Heart left ventricle (tissue), 16 donors: ENCODE measurements around the gene PARD6G. TPM values are rescaled to one million over a fixed set of nuclear protein-coding genes. Genes with fewer than 3 reads are reported as not detected.

Source experiments
- ATAC-seq, 4 donors: fragments of 200-7000 bp; cut with Tn5 transposase; one replicate each; pipeline ENCODE4 v1.9.1; 2020 to 2022; ENCODE audit warnings: moderate library complexity in 4 of 4, mild to moderate bottlenecking in 3 of 4, moderate number of reproducible peaks in 1 of 4
- DNase-seq, 5 donors: peaks; one replicate each; pipeline ENCODE4 v3.0.0-alpha.2; 2020
- H3K27ac ChIP-seq, 12 donors: fragments of 200-600 bp; sonication (generic) in 4 of 12; one replicate each; pipeline versions ENCODE4 v1.5.0 to v1.8.0; 2016 to 2022; ENCODE audit warnings: mild to moderate bottlenecking in 2 of 12
- H3K27me3 ChIP-seq, 9 donors: fragments of 200-600 bp; sonication (generic) in 2 of 9; one replicate each; pipeline versions ENCODE4 v1.5.1 to v1.8.0; 2016 to 2022; ENCODE audit warnings: mild to moderate bottlenecking in 3 of 9
- H3K36me3 ChIP-seq, 9 donors: fragments of 200-600 bp; sonication (generic) in 2 of 9; one replicate each; pipeline versions ENCODE4 v1.5.0 to v1.8.0; 2018 to 2022; ENCODE audit warnings: mild to moderate bottlenecking in 2 of 9
- H3K4me1 ChIP-seq, 12 donors: fragments of 200-600 bp; sonication (generic) in 4 of 12; one replicate each; pipeline versions ENCODE4 v1.5.0 to v1.8.0; 2016 to 2022; ENCODE audit warnings: mild to moderate bottlenecking in 3 of 12
- H3K4me3 ChIP-seq, 12 donors: fragments of 200-600 bp; sonication (generic) in 4 of 12; one replicate each; pipeline versions ENCODE4 v1.5.0 to v1.8.0; 2017 to 2022; ENCODE audit warnings: mild to moderate bottlenecking in 9 of 12, moderate library complexity in 4 of 12
- H3K9me3 ChIP-seq, 12 donors: fragments of 200-600 bp; sonication (generic) in 4 of 12; one replicate each; pipeline versions ENCODE4 v1.5.0 to v1.8.0; 2016 to 2022; ENCODE audit warnings: mild to moderate bottlenecking in 1 of 12
- CTCF ChIP-seq, 12 donors: fragments of 200-600 bp; sonication (generic) in 4 of 12; IDR thresholded peaks; one replicate each; pipeline versions ENCODE4 v1.5.0 to v1.8.0; 2018 to 2022; ENCODE audit warnings: antibody characterized with exemption in 12 of 12, mild to moderate bottlenecking in 5 of 12
- POLR2A ChIP-seq, 2 donors: fragments of 450-650 bp; IDR thresholded peaks; one replicate each; pipeline ENCODE4 v1.6.1; 2017; ENCODE audit warnings: antibody characterized with exemption in 2 of 2, mild to moderate bottlenecking in 2 of 2, moderate library complexity in 2 of 2
- WGBS, 4 donors: extraction: QIAGEN DNeasy Blood & Tissue Kit in 2 of 4; methylation state at CpG; one replicate each; pipeline versions ENCODE4 v1.1.5 to v1.1.7; 2013 to 2018; 5-methylcytosine and 5-hydroxymethylcytosine counted together
- intact Hi-C, 10 donors: fragments of 100-400 bp; cut with DNase I; formaldehyde crosslinking; loops; one replicate each; pipeline versions ENCODE4 v1.11.1 to v1.14.2; 2022
- polyA plus RNA-seq, 2 donors: library from polyadenylated mRNA; stranded (reverse); fragments of 200-250 nt; gene quantifications; one replicate each; pipeline ENCODE4 v1.2.3, GENCODE V29; 2013
- total RNA-seq, 9 donors: library from RNA; depleted of rRNA in 2 of 9; stranded (reverse); fragments of >200 nt in 2 of 9; fragmentation: NEBNext Ultra II Directional in 3 of 9; extraction: Animal tissue kit (Norgen Biotek cat#: 25700) in 3 of 9; gene quantifications; one replicate each; pipeline versions ENCODE4 v1.1.0 to v1.2.4, GENCODE V29; 2016 to 2023
- donor health status: ischemic (EF 13 %, LVEDD 7.1; RV severe dilation, severe dysfunction).
- donor health status: healthy with polysubstance abuse.
- donor health status: DM: no; HTN: yes; CAD: no.
- donor health status: DM: no; HTN: no; CAD: no.
- donor health status: ischemic (EF 25% LVEDD 6.9; RV normal size, moderate dysfunction).
- donor health status: ischemic (EF 25% LVEDD 5.7; RV mildly dilated, moderate dysfunction).
- donor health status: healthy.
- donor health status: DM: yes; HTN: yes; CAD: no.
- donor health status: ischemic (EF 35%, LVEDD 5.7; RV mildly dilated, moderate dysfunction).
- donor health status: nonischemic (EF 11% LVEDD 7.7; RV severe dilation, severe dysfunction).
- donor health status: DM: yes; HTN: yes; CAD: no.
- donor health status: PGD.
- donor health status: ischemic (EF 29% LVEDD 5.4; RV normal size, mild dysfunction).
- donor health status: nonischemic (EF 23%, LVEDD 6.1; RV moderate dilation, normal function).

PARD6G gene
- total and polyA plus RNA-seq, 11 donors = 0.69 to 4.2 (median 2.2) TPM

- intact Hi-C loops = loop anchor here in 4 of 10 donors (5.0 to 10.0 kb wide), 4 partner anchors 70 to 1040 kb away; partner anchors contain the start of genes ATP9B (in 1 of the 4), RBFA (in 1 of the 4) and SLC66A2 (in 1 of the 4)
Observed at GRCh38 chr18:80107426-80107825, 139.9 kb downstream of the PARD6G start.

More at GRCh38 chr18:80107426-80107825, 139.9 kb downstream of the PARD6G start:
- Histone ChIP-seq H3K27me3 (no peaks in the 10 kb centered on the region), H3K4me3 (no peak overlapping the region), H3K36me3 (no peaks in the 10 kb centered on the region), H3K4me1 (peaks cover 0 to 33% (median 15%) of the 10 kb centered on the region in 12 donors), H3K9me3 (no peaks in the 10 kb centered on the region), H3K27ac (peak overlapping the region in 1 of 12 donors; percentile 90)
- ATAC-seq (no peak), DNase-seq (no peak)
- 59 to 63% (median 62%) methylated on average over 10 of the region's 10 CpGs for WGBS, 4 donors
- TF ChIP-seq CTCF (IDR thresholded peaks at IDR 0.05) (no peak), POLR2A (IDR thresholded peaks at IDR 0.05) (no peak)

Other genes starting within 250 kb of the PARD6G start
- gene RBFA, start 213.1 kb downstream of the PARD6G start, total RNA-seq = 10 to 100 TPM; 15.5 to 32.2 (median 21.6) TPM
- 10 to 100 TPM; 15.7 to 22.8 TPM for gene RBFA, start 213.1 kb downstream of the PARD6G start, polyA plus RNA-seq
- gene ADNP2, start 138.3 kb downstream of the PARD6G start, total RNA-seq = 10 to 100 TPM in 4 of 9 donors, 1 to 10 TPM in 5; 6.7 to 13.1 (median 8.8) TPM
- gene ADNP2, start 138.3 kb downstream of the PARD6G start, polyA plus RNA-seq = 10 to 100 TPM in 1 of 2 donors, 1 to 10 TPM in 1; 3.0 to 12.3 TPM